HG03460 (cell line): ENCODE results near the gene UTS2R.

Source experiments
- ATAC-seq: cut with Tn5 transposase; IDR thresholded peaks from one replicate; pipeline ENCODE4 v1.9.1; 2021; ENCODE audit not compliant: unreplicated experiment

The UTS2R gene

GRCh38 chr17:82371333-82372248 is at the start of gene UTS2R:
UTS2R (plus strand) TSS chr17:82371765; CDS start chr17:82374325, 2,560 bp downstream.
- no peak for ATAC-seq

GRCh38 chr17:82321947-82322466 is 49.6 kb upstream of the UTS2R start:
- no peak for ATAC-seq

- ATAC-seq: no peak
Observed at GRCh38 chr17:82322526-82323453, 48.8 kb upstream of the UTS2R start.

GRCh38 chr17:82323514-82324234 is 47.9 kb upstream of the UTS2R start:
- ATAC-seq: no peak

GRCh38 chr17:82324566-82325285 is 46.8 kb upstream of the UTS2R start:
- no peak for ATAC-seq

- ATAC-seq: no peak
Observed at GRCh38 chr17:82325286-82326180, 46.0 kb upstream of the UTS2R start.

GRCh38 chr17:82327289-82327688 is 44.3 kb upstream of the UTS2R start:
- no peak for ATAC-seq

- no peak for ATAC-seq
Observed at GRCh38 chr17:82327757-82328140, 43.8 kb upstream of the UTS2R start.

GRCh38 chr17:82328141-82328993 is 43.2 kb upstream of the UTS2R start:
- ATAC-seq: no peak

GRCh38 chr17:82328994-82329507 is 42.5 kb upstream of the UTS2R start:
- ATAC-seq: no peak

- ATAC-seq: no peak
Observed at GRCh38 chr17:82329683-82330321, 41.8 kb upstream of the UTS2R start.

GRCh38 chr17:82330322-82331239 is 41.0 kb upstream of the UTS2R start:
- no peak for ATAC-seq

GRCh38 chr17:82331345-82331939 is 40.1 kb upstream of the UTS2R start:
- ATAC-seq: no peak

GRCh38 chr17:82332669-82333278 is 38.8 kb upstream of the UTS2R start:
- ATAC-seq: no peak

- no peak for ATAC-seq
Observed at GRCh38 chr17:82333279-82334171, 38.0 kb upstream of the UTS2R start, which contains the start of gene SECTM1. SECTM1 (minus strand) TSS chr17:82333766; CDS start chr17:82327240, 6,526 bp downstream.
